HG02798 (cell line): ENCODE measurements around the gene C17orf113.

Experiments
- ATAC-seq: cut with Tn5 transposase; IDR thresholded peaks from one replicate; pipeline ENCODE4 v1.9.1; 2021; ENCODE audit warnings: mild to moderate bottlenecking; ENCODE audit not compliant: unreplicated experiment, poor library complexity

Gene C17orf113

GRCh38 chr17:42050393-42051012 is at the start of gene C17orf113:
Gene C17orf113 (minus strand): TSS chr17:42050601. CDS start chr17:42043376, 7,225 bp downstream.
- no peak for ATAC-seq

DNA sequence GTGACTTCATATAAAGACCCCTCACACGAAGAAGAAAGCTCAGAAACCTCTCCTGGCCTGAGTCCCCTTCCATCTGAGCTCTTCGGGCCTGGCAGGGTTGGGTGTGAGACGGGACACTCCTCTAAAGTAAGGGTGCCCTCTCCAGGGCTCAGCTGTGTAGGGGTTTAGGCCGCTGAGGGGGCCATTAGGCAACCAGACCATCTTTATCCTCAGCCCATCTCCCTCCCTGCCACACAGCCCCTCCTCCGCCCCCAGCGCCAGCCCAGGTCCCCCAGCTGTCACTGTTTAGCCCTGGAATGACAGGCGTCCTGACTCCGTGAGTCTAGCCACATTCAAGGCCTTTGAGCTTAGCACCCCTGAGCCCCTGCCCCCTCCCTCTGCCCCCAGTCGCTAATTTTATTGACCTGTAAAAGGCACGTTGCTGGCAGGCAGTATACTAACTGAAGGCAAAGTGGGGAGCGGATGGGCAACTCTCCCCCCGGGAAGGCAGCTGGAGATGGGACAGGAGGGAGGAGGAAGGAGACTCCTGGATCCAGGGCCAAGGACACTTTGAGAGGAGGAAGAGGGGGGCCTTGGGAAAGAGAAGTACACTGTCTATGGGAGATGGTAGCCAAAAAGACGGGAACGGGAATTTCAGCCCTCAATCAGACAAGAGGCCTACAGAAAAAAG is 48.5 kb upstream of the C17orf113 start:
- no peak for ATAC-seq

GRCh38 chr17:42097691-42098631 is 47.6 kb upstream of the C17orf113 start, which contains the start of gene ZNF385C:
Gene ZNF385C (minus strand): TSS chr17:42098473. CDS start chr17:42063056, 35,417 bp downstream.
- no peak for ATAC-seq

- ATAC-seq: no peak
These were observed 46.1 kb upstream of the C17orf113 start for GRCh38 chr17:42096360-42097111.

- no peak for ATAC-seq
These were observed 44.1 kb upstream of the C17orf113 start for GRCh38 chr17:42094375-42095069.

- no peak for ATAC-seq
These were observed 42.5 kb upstream of the C17orf113 start for GRCh38 chr17:42092939-42093338.

GRCh38 chr17:42090964-42091790 is 40.8 kb upstream of the C17orf113 start:
- ATAC-seq: no peak

DNA sequence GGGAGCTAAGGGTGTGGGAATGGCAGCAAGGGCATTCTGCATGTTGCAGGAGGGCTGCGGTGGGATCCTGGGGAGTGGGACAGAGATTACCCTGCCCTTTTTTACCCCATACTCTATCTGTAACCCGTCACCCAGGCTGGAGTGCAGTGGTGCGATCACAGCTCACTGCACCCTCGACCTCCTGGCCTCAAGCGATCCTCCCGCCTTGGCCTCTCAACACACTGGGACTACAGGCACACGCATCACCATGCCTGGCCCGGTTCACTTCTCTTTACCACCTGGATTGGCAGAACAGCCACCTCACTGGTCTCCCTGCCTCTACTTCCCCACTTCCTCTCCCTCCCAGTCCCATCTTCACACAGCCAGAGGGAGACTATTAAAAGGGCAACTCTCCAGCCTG is 38.3 kb upstream of the C17orf113 start:
- no peak for ATAC-seq

- no peak for ATAC-seq
These were observed 37.6 kb upstream of the C17orf113 start for GRCh38 chr17:42087736-42088705.

DNA sequence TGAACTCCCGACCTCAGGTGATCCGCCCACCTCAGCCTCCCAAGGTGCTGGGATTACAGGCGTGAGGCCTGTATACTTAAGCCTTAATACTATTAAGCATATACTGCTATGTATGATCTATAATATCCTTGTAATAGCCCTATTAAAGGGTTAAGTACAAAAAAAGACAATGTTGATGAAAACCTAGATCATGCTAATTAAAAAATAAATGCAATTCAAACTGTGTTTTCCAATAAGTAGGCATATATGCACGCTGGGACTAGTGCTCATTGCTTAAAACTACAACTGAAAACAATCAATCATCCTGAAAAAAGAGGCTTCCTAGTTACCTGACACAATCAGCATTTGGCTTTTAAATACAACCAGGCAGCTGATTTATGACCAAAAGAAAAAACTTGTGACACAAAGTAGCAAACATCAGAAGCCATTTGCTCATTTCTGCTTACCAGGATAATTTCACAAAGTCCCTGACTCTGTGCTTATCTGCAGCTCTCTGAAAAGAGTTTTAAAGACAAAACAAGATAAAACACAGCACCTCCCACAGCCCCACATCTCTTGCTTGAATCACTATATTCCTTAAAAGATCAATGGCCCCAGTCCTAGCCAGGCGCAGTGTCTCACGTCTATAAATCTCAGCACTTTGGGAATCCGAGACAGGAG is 36.8 kb upstream of the C17orf113 start:
- ATAC-seq: no peak

DNA sequence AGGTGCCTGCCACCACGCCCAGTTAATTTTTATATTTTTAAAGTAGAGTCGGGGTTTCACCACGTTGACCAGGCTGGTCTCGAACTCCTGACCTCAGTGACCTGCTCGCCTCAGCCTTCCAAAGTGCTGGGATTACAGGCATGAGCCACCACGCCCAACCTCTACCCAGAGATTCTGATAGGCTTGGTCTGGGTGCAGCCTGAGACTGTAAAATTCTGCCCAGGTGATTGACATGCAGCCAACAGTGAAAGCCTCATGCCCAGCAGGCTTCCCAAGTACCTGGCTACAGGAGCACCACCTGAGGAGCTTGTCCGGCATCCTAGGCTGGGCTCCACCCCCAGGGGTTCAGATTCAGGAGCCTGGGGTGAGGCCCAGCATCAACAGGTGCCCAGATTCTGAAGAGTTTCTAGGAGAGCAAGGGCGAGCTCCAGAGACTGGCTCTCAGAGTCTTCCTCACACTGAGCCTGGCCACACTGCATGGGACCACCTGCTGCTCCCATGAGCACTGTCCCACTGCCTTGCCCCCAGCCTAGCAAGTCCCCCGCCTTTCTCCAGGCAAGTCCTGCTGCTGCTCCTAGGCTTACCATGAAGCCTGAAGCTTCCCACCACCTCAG is 31.2 kb upstream of the C17orf113 start:
- no peak for ATAC-seq

DNA sequence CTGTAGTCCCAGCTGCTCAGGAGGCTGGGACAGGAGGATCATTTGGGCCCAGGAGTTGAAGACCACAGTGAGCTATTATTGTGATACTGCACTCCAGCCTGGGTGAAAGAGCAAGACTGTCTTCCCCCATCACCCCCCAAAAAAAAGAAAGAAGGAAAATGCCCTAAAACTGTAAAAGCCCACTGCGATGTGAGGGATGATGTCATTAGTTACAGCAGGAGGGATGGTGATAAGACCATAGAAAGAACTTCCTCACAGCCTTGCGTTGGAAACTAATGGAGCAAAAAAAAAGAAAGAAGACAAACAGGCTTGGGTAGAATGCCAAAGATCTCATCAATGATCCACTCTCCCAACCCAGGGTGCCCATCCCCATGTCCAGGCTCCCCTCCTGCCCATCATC is 29.1 kb upstream of the C17orf113 start:
- ATAC-seq: no peak

DNA sequence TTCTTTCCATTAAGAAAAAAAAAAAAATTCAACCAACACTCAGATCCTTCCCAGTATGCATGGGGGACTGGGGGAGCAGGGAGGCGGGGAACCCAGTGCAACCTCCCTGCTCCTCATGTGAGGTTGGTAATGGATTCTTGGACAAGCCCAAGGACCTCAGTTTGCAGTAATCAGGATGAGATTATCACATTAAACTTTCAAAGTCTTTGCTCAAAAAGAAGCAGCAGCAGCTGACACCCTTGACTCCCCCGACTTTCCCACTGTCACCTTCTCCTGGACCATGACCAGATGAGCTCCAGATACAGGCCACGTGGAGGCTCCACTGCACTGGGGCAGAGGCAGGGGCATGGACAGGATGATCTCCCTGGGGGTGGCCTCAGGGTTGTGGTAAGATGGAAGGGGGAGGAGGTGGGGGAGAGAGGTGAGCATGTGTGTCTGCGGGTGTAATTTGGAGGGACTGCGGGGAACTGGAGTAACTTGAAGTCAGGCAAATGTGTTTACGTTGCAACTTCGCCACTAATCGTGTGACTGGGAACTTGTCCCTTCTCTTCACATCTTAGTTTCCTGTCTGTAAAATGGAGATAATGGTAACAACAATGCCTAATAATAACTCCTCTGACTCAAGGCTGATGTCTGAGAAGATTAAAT is 28.1 kb upstream of the C17orf113 start:
- no peak for ATAC-seq

- ATAC-seq: no peak
These were observed 27.4 kb upstream of the C17orf113 start for GRCh38 chr17:42077755-42078154.

DNA sequence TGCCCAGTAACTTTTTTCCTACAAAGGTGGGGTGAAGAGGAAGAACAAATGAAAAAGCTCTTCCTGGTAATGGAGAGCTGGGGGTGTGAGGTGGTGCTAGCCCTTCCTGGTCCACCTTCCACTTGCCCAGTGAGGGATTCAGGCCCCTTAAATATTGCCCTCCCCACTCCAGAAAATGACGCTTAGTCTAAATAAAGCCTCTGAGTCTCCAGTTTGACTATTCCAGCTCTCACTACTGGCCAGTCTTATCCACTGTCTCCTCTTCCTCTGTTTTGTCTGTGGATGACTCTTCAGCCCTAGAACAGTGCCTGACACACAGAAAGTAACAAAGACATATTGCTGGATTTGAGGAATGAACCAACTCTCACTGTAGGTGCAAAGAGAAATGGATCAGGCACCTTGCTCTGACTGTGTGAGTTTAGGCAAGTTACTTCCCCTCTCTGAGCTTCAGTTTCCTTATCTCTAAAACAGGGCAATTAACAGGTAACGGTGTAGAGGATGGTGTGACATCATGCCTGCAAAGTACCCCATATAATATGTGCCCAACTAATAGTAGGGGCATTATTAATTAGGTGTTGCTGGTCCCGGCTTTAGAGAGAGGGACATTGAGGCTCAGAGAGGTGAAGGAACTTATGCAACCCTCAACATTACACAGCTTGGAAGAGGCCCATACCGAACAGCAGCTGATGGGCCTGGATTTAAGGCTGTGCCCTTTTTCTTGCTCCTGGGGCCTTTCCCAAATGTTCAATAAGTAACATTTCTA is 26.6 kb upstream of the C17orf113 start:
- ATAC-seq: no peak

DNA sequence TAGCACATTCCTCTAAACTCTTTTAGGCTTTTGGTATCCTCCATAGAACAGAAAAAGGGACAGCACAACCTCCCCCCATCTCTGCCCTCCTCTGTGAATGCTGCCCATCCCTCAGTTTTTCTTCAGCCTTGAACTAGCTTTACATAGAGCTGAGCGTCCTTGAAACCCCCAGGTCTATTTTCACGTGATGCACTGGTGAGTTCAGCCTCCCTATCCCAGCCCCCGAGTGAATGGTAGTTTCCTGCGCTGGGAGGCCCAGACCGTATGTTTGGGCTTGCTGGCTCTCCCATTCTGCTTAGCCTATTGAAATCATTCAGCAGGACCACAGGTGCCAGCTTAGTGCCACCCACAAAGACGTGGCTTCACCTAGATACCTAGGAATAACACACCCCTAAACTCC is 25.4 kb upstream of the C17orf113 start:
- no peak for ATAC-seq
